CD4-positive, alpha-beta T cell treated with Interleukin-10 for 1 hour (primary cell): ENCODE measurements around the gene GLRX5.

ENCODE experiments used
- DNase-seq: peaks from one replicate; pipeline ENCODE4 v3.0.0-alpha.2; 2020

GLRX5 gene

GRCh38 chr14:95537298-95538089 is 2.6 kb downstream of the GLRX5 start:
- DNase-seq: no peak

GRCh38 chr14:95538801-95539509 is 4.1 kb downstream of the GLRX5 start:
- no peak for DNase-seq

- no peak for DNase-seq
Measured at GRCh38 chr14:95540236-95540855, 5.5 kb downstream of the GLRX5 start.

GRCh38 chr14:95541346-95541745 is 6.5 kb downstream of the GLRX5 start:
- DNase-seq: no peak

- DNase-seq: no peak
Measured at GRCh38 chr14:95541932-95542930, 7.4 kb downstream of the GLRX5 start.

- DNase-seq: no peak
Measured at GRCh38 chr14:95543021-95543420, 8.2 kb downstream of the GLRX5 start.

DNA sequence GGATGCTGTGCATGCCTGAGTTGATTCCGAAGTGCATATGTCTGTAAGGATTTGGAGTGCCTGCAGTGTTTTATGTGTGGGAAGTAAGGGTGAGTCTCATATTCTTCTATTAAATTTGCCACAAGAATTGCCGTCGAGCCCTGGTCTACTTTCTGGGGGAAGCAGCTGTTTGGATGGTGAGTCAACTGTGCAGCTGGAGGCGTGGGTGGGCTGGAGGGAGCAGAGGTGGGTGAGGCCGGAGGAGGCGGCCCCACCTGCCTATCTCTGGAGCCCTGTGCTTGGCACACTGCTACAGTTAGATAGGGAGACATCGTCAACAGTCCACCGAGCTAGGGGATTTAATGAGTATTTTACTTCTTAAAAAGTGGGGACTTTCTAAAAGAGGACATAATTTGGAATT is 9.7 kb downstream of the GLRX5 start:
- no peak for DNase-seq

GRCh38 chr14:95545515-95546168 is 10.8 kb downstream of the GLRX5 start:
- DNase-seq: no peak

DNA sequence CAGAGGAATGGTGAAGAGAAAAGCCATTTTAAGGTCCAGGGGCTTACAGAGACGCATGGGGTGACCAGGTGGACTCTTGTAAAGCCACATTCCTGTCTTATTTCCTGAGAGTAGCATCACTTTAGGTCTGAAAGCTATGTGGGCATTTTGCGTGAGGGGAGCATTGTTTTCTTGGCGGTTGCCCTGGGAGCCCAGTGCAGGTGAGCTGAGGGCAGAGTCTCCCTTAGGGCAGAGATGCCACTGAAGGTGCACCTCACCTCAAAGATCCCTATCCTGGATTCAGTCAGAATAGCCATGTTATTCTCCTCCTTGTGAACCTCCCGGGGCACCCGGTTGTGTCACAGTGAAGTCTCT is 12.4 kb downstream of the GLRX5 start:
- no peak for DNase-seq

- no peak for DNase-seq
Measured at GRCh38 chr14:95547626-95548327, 12.9 kb downstream of the GLRX5 start.

- no peak for DNase-seq
Measured at GRCh38 chr14:95548328-95548929, 13.6 kb downstream of the GLRX5 start.

DNA sequence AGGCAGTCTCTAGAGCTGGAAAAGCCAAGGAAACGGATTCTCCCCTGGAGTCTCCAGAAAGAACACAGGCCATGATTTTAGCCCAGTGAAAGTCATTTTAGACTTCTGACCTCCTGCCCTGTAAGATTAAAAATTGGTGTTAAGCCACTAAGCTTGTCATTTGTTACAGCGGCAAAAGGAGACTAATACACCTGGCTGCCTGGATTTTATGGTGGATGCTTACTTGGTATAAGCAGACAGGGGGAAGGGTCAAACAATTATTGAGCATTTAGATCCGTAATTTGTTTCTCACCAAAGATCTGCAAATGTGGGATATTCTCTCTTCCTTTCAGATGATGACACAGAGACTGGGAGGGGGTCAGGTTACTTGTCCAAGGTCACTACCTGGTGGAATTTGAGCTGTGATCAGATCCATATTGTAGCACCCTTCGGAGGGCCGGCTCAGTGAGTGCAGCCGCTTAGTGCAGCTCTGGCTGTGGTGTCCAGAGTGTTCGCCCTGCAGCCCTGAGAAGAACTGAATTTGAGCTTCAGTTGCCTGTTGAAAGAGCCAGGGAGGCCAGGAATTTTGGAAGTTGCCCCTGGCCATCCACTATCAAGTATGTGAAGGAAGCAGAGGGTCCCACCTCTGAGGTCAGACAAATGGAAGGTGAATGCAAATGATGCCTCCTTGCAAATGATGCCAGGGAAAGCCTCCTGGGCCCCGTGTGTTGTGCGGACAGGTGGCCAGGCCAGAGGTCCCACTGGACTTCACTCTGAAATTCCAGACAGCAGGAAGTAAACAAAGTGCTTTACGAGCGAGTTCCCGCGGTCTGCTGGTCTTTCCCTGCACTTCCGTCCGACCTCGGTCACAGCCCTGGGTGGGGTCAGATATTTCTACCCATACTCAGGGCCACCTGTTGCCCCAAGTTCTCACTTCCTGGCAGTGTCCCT is 15.1 kb downstream of the GLRX5 start:
- no peak for DNase-seq

GRCh38 chr14:95551435-95551834 is 16.6 kb downstream of the GLRX5 start:
- DNase-seq: no peak

DNA sequence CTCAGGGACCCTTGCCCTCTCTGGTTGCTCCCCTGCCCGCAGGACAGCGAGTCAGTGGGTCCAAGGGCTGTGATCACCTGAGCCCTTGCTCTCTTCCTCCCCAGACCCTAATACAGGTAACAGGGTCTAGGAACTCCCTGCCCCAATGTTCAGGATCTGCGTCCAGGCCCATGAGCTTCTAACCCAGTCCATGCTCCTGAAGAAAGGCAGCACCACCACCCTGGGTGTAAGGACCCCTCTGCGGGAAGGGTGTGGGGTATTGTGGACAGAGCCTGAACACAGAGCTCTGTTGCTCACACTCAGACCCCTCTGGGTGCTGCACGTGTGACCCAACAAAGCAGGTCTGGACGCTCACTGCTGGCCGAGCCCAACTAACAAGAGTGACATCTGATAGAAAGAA is 18.3 kb downstream of the GLRX5 start:
- no peak for DNase-seq

DNA sequence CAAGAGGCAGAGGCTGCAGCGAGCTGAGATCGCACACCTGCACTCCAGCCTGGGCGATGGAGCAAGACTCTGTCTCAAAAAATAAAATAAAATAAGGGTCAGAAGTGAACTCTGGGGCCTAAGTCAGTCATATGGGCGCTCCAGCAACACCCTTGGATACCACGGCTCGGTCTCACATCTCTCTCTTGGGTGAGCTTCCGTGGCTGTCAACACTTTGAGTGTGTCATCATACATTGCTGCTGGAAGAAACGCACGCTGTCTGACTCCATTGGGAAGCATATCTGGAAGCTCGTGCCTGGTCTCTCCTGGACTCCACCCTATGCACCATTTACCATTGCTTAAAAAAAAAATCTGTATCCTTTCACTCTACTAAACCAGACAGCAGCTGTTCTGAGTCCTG is 20.2 kb downstream of the GLRX5 start:
- DNase-seq: no peak

GRCh38 chr14:95557291-95557690 is 22.4 kb downstream of the GLRX5 start:
- DNase-seq: no peak

DNA sequence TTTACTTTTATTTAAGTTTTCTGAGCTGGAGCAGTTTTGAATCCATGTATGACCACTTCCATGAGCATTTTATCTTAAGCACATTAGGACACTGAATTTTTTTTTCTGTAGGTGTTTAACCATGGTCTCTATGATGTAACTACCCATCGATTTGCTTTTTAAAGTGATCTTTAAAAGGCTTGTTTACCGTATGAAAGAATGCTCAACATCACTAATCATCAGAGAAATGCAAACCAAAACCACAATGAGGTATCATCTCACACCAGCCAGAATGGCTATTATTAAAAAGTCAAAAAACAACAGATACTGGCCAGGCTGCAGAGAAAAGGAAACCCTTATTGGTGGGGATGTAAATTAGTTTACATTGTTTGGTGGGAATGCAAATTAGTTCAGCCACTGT is 23.0 kb downstream of the GLRX5 start:
- no peak for DNase-seq

DNA sequence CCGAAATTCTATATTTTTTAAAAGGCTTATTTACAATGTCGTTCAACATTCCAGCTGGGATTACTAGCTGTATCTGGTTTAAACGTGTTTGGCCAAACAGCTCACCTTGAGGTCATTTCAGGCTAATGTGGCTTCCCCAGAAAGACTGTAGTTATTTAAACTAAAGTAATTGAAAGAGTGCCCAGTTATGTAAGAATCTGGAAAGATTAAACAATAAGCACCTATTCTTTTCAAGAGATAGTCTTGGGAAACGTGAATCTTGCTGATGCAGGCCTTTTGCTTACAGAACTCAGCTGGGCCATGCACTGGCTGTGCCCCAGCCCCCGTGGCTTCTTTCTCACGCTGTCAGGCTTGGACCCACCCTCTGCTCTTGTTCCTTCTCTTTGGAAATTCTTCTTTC is 24.4 kb downstream of the GLRX5 start:
- no peak for DNase-seq

DNA sequence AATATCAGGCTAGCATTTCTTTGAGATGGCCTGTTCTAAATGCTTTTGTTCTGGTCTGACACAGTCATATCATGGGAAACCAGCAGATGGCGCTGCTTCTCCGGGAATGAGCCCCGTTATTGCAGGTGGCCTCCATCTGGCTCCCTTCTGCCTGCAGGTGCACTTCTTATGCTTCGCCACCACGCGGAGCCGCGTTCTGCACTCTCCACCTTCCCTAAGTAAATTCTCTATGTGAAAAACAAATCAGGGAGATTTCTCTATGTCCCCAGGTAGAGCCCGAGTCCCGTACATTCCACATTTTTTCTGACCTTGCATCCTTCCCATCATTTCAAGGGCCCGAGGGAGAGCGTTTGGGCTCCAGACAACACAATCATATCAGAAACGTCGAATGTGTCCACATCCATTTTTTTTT is 26.2 kb downstream of the GLRX5 start:
- DNase-seq: peak; percentile 81
